ENCODE data around the gene SHANK2.

The SHANK2 gene

GRCh38 chr11:71204748-71205664 lies 47.4 kb downstream of the SHANK2 start:
- H2AK5ac ChIP-seq (ENCODE audit: low read length), result no peak overlapping the region
- peaks cover 0 to 7% of the 10 kb centered on the region in 2 experiments for H3K36me3 ChIP-seq (ENCODE audit: control insufficient read depth in 1 of 2, insufficient read depth in 2 of 2, low read length in 2 of 2)
- DNase-seq, result no peak
- no peak overlapping the region for H3K9ac ChIP-seq (ENCODE audit: low read length)
- no peak overlapping the region for H4K91ac ChIP-seq (ENCODE audit: low read depth, low read length)
- no peak overlapping the region for H2AFZ ChIP-seq (ENCODE audit: insufficient read depth, low read length, poor library complexity)
- no peak overlapping the region for H2BK120ac ChIP-seq (ENCODE audit: insufficient read depth, low read length, poor library complexity)
- no peak overlapping the region for H3K23ac ChIP-seq (ENCODE audit: low read length)
- H3K4me3 ChIP-seq (ENCODE audit: low read depth, low read length), result no peak overlapping the region
- no peaks in the 10 kb centered on the region for H3K79me1 ChIP-seq (ENCODE audit: low read length)
- no peak overlapping the region for H3K14ac ChIP-seq (ENCODE audit: low read length)
- no peak overlapping the region for H4K8ac ChIP-seq (ENCODE audit: low read depth, low read length)
- H3K27ac ChIP-seq (ENCODE audit: low read depth, low read length), result no peak overlapping the region
- no peaks in the 10 kb centered on the region for H3K27me3 ChIP-seq (ENCODE audit: insufficient read depth, low read length)
- H2BK12ac ChIP-seq (ENCODE audit: low read length), result no peak overlapping the region
- no CpG with 5 or more reads among the region's 18 CpGs for WGBS (ENCODE audit: extremely low coverage, insufficient coverage, insufficient read length)
- H3K4me2 ChIP-seq (ENCODE audit: low read length), result no peak overlapping the region
- H3K4me1 ChIP-seq (ENCODE audit: control insufficient read depth in 1 of 2, insufficient read depth in 2 of 2, low read length in 2 of 2), result peaks cover 11 to 12% of the 10 kb centered on the region in 2 experiments
- H2BK5ac ChIP-seq (ENCODE audit: low read depth, low read length, poor library complexity), result no peak overlapping the region
- no peak overlapping the region for H4K12ac ChIP-seq (ENCODE audit: low read depth, low read length)
- no peaks in the 10 kb centered on the region for H3K9me3 ChIP-seq (ENCODE audit: insufficient read depth, low read depth, low read length)
- no peaks in the 10 kb centered on the region for H3K79me2 ChIP-seq (ENCODE audit: control insufficient read depth, insufficient read depth, low read length, poor library complexity)
- no peak overlapping the region for H3K4ac ChIP-seq (ENCODE audit: low read depth, low read length)
- no peak overlapping the region for H3K18ac ChIP-seq (ENCODE audit: low read length)

- no peak overlapping the region for H3K23ac ChIP-seq (ENCODE audit: low read length)
- H2BK120ac ChIP-seq (ENCODE audit: insufficient read depth, low read length, poor library complexity), result no peak overlapping the region
- no peaks in the 10 kb centered on the region for H3K9me3 ChIP-seq (ENCODE audit: insufficient read depth, low read depth, low read length)
- no peaks in the 10 kb centered on the region for H3K79me1 ChIP-seq (ENCODE audit: low read length)
- H2BK12ac ChIP-seq (ENCODE audit: low read length), result no peak overlapping the region
- H3K27ac ChIP-seq (ENCODE audit: low read depth, low read length), result no peak overlapping the region
- DNase-seq, result no peak
- H3K4me3 ChIP-seq (ENCODE audit: low read depth, low read length), result no peak overlapping the region
- no peak overlapping the region for H2BK5ac ChIP-seq (ENCODE audit: low read depth, low read length, poor library complexity)
- H3K4ac ChIP-seq (ENCODE audit: low read depth, low read length), result no peak overlapping the region
- H2AK5ac ChIP-seq (ENCODE audit: low read length), result no peak overlapping the region
- no peak overlapping the region for H3K14ac ChIP-seq (ENCODE audit: low read length)
- H4K91ac ChIP-seq (ENCODE audit: low read depth, low read length), result no peak overlapping the region
- no peak overlapping the region for H2AFZ ChIP-seq (ENCODE audit: insufficient read depth, low read length, poor library complexity)
- no peak overlapping the region for H3K4me2 ChIP-seq (ENCODE audit: low read length)
- WGBS (ENCODE audit: extremely low coverage, insufficient coverage, insufficient read length), result no CpG with 5 or more reads among the region's 16 CpGs
- no peak overlapping the region for H4K8ac ChIP-seq (ENCODE audit: low read depth, low read length)
- H3K79me2 ChIP-seq (ENCODE audit: control insufficient read depth, insufficient read depth, low read length, poor library complexity), result no peaks in the 10 kb centered on the region
- H3K18ac ChIP-seq (ENCODE audit: low read length), result no peak overlapping the region
- no peaks in the 10 kb centered on the region for H3K27me3 ChIP-seq (ENCODE audit: insufficient read depth, low read length)
- H4K12ac ChIP-seq (ENCODE audit: low read depth, low read length), result no peak overlapping the region
- peaks cover 0 to 4% of the 10 kb centered on the region in 2 experiments for H3K36me3 ChIP-seq (ENCODE audit: control insufficient read depth in 1 of 2, insufficient read depth in 2 of 2, low read length in 2 of 2)
- H3K9ac ChIP-seq (ENCODE audit: low read length), result no peak overlapping the region
- H3K4me1 ChIP-seq (ENCODE audit: control insufficient read depth in 1 of 2, insufficient read depth in 2 of 2, low read length in 2 of 2), result peaks cover 11 to 15% of the 10 kb centered on the region in 2 experiments
Observed at GRCh38 chr11:71204294-71204693, 48.1 kb downstream of the SHANK2 start.

GRCh38 chr11:71203681-71204080 lies 48.7 kb downstream of the SHANK2 start:
- no peaks in the 10 kb centered on the region for H3K79me1 ChIP-seq (ENCODE audit: low read length)
- no peak overlapping the region for H4K12ac ChIP-seq (ENCODE audit: low read depth, low read length)
- H3K27ac ChIP-seq (ENCODE audit: low read depth, low read length), result no peak overlapping the region
- H2BK120ac ChIP-seq (ENCODE audit: insufficient read depth, low read length, poor library complexity), result no peak overlapping the region
- no peak overlapping the region for H3K4me2 ChIP-seq (ENCODE audit: low read length)
- no peak for DNase-seq
- no peak overlapping the region for H3K14ac ChIP-seq (ENCODE audit: low read length)
- no peak overlapping the region for H3K18ac ChIP-seq (ENCODE audit: low read length)
- no peak overlapping the region for H3K4ac ChIP-seq (ENCODE audit: low read depth, low read length)
- no peak overlapping the region for H4K8ac ChIP-seq (ENCODE audit: low read depth, low read length)
- no peaks in the 10 kb centered on the region for H3K36me3 ChIP-seq (ENCODE audit: control insufficient read depth in 1 of 2, insufficient read depth in 2 of 2, low read length in 2 of 2)
- no peak overlapping the region for H2BK12ac ChIP-seq (ENCODE audit: low read length)
- H2AK5ac ChIP-seq (ENCODE audit: low read length), result no peak overlapping the region
- peaks cover 11 to 15% of the 10 kb centered on the region in 2 experiments for H3K4me1 ChIP-seq (ENCODE audit: control insufficient read depth in 1 of 2, insufficient read depth in 2 of 2, low read length in 2 of 2)
- no peak overlapping the region for H3K4me3 ChIP-seq (ENCODE audit: low read depth, low read length)
- H2BK5ac ChIP-seq (ENCODE audit: low read depth, low read length, poor library complexity), result no peak overlapping the region
- no peaks in the 10 kb centered on the region for H3K79me2 ChIP-seq (ENCODE audit: control insufficient read depth, insufficient read depth, low read length, poor library complexity)
- no peaks in the 10 kb centered on the region for H3K9me3 ChIP-seq (ENCODE audit: insufficient read depth, low read depth, low read length)
- no peaks in the 10 kb centered on the region for H3K27me3 ChIP-seq (ENCODE audit: insufficient read depth, low read length)
- H3K9ac ChIP-seq (ENCODE audit: low read length), result no peak overlapping the region
- no peak overlapping the region for H4K91ac ChIP-seq (ENCODE audit: low read depth, low read length)
- no peak overlapping the region for H3K23ac ChIP-seq (ENCODE audit: low read length)
- no CpG with 5 or more reads among the region's 11 CpGs for WGBS (ENCODE audit: extremely low coverage, insufficient coverage, insufficient read length)
- H2AFZ ChIP-seq (ENCODE audit: insufficient read depth, low read length, poor library complexity), result no peak overlapping the region

- Histone ChIP-seq H3K9me3 (ENCODE audit: insufficient read depth, low read depth, low read length) (no peaks in the 10 kb centered on the region), H3K79me2 (ENCODE audit: control insufficient read depth, insufficient read depth, low read length, poor library complexity) (no peaks in the 10 kb centered on the region), H2BK5ac (ENCODE audit: low read depth, low read length, poor library complexity) (no peak overlapping the region), H3K4me1 (ENCODE audit: control insufficient read depth in 1 of 2, insufficient read depth in 2 of 2, low read length in 2 of 2) (peaks cover 9 to 13% of the 10 kb centered on the region in 2 experiments), H3K4me2 (ENCODE audit: low read length) (no peak overlapping the region), H2AK5ac (ENCODE audit: low read length) (no peak overlapping the region), H3K4ac (ENCODE audit: low read depth, low read length) (no peak overlapping the region), H2BK12ac (ENCODE audit: low read length) (no peak overlapping the region), H3K14ac (ENCODE audit: low read length) (no peak overlapping the region), H3K9ac (ENCODE audit: low read length) (no peak overlapping the region), H3K4me3 (ENCODE audit: low read depth, low read length) (no peak overlapping the region), H3K79me1 (ENCODE audit: low read length) (no peaks in the 10 kb centered on the region), H4K12ac (ENCODE audit: low read depth, low read length) (no peak overlapping the region), H2BK120ac (ENCODE audit: insufficient read depth, low read length, poor library complexity) (no peak overlapping the region), H3K18ac (ENCODE audit: low read length) (no peak overlapping the region), H4K91ac (ENCODE audit: low read depth, low read length) (no peak overlapping the region), H3K36me3 (ENCODE audit: control insufficient read depth in 1 of 2, insufficient read depth in 2 of 2, low read length in 2 of 2) (peaks cover 0 to 2% of the 10 kb centered on the region in 2 experiments), H3K23ac (ENCODE audit: low read length) (no peak overlapping the region), H3K27me3 (ENCODE audit: insufficient read depth, low read length) (no peaks in the 10 kb centered on the region), H2AFZ (ENCODE audit: insufficient read depth, low read length, poor library complexity) (no peak overlapping the region), H4K8ac (ENCODE audit: low read depth, low read length) (no peak overlapping the region), H3K27ac (ENCODE audit: low read depth, low read length) (no peak overlapping the region)
- DNase-seq, result no peak
- no CpG with 5 or more reads among the region's 4 CpGs for WGBS (ENCODE audit: extremely low coverage, insufficient coverage, insufficient read length)
Observed at GRCh38 chr11:71202966-71203365, 49.4 kb downstream of the SHANK2 start.

Measured in trophoblast cell (in vitro differentiated cells and primary cell).